Mucosa of descending colon (tissue), 3 donors: ENCODE results near the gene PITPNC1. TPM values are rescaled to one million over a fixed set of nuclear protein-coding genes. Genes with fewer than 3 reads are reported as not detected.

Experiments used
- ATAC-seq: fragments of 200-7000 bp; cut with Tn5 transposase; one replicate; pipeline ENCODE4 v1.9.1; 2020; ENCODE audit warnings: mild to moderate bottlenecking, moderate library complexity
- DNase-seq, 3 donors: peaks; one replicate each; pipeline ENCODE4 v3.0.0-alpha.2; 2020
- H3K36me3 ChIP-seq: fragments of 200-600 bp; one replicate; pipeline ENCODE4 v1.8.0; 2021; ENCODE audit warnings: low read depth, mild to moderate bottlenecking
- H3K4me1 ChIP-seq: fragments of 200-600 bp; one replicate; pipeline ENCODE4 v1.8.0; 2021; ENCODE audit warnings: low read depth, mild to moderate bottlenecking
- H3K4me3 ChIP-seq: fragments of 200-600 bp; one replicate; pipeline ENCODE4 v1.8.0; 2021; ENCODE audit warnings: mild to moderate bottlenecking
- H3K9me3 ChIP-seq: fragments of 200-600 bp; one replicate; pipeline ENCODE4 v1.8.0; 2021; ENCODE audit warnings: mild to moderate bottlenecking
- intact Hi-C, 2 donors: fragments of 100-400 bp; cut with DNase I in 1 of 2; cut with micrococcal nuclease in 1 of 2; formaldehyde crosslinking; loops; one replicate each; pipeline versions ENCODE4 v1.11.0 to v1.11.1; 2022; cut with DNase I, micrococcal nuclease
- total RNA-seq, 3 donors: library from RNA; stranded (reverse); fragmentation: NEBNext Ultra II Directional in 2 of 3; extraction: Animal tissue kit (Norgen Biotek cat#: 25700) in 2 of 3; gene quantifications; one replicate each; pipeline versions ENCODE4 v1.2.1 to v1.2.4, GENCODE V29; 2021 to 2023
- TF ChIP-seq, protein P1 (sequence below): fragments of 200-600 bp; IDR thresholded peaks from one replicate; pipeline ENCODE4 v1.8.0; 2022; ENCODE audit warnings: antibody characterized with exemption, mild to moderate bottlenecking
- donor health status: DM: no; HTN: no; CAD: no; lungs with moderate emphysema.
- donor health status: DM: no; HTN: no; CAD: no.
- donor health status: DM: no; HTN: yes; CAD: no.

PITPNC1 gene
- total RNA-seq, 3 donors from 2014 or later, result 10.7 to 11.4 (median 10.9) TPM

DNA sequence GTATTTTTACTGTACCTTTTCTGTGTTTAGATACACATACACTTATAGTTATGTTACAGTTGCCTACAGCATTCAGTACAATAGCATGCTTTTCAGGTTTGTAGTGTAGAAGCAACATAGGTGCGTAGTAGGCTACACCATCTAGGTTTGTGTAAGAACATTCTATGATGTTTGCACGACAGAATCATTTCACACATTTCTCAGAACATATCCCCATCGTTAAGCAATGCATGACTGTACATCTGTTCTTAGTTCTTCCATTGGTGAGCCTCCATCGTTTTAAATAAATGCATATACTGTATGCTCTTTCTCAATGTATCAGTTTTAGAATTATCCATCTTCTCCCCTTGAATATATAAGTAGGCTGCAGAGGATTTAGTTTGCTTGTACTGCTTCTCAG lies 122.6 kb downstream of the PITPNC1 start:
- ATAC-seq (no peak), DNase-seq (no peak)
- H3K4me3 ChIP-seq, result no peak overlapping the region
- intact Hi-C loops, result loop anchor here in 1 of 2 donors (10.0 kb wide), 1 partner anchor 125 kb away; the partner anchor contains the start of gene PITPNC1
- H3K36me3 ChIP-seq, result no peaks in the 10 kb centered on the region
- no peaks in the 10 kb centered on the region for H3K9me3 ChIP-seq
- TF ChIP-seq, protein P1, sequence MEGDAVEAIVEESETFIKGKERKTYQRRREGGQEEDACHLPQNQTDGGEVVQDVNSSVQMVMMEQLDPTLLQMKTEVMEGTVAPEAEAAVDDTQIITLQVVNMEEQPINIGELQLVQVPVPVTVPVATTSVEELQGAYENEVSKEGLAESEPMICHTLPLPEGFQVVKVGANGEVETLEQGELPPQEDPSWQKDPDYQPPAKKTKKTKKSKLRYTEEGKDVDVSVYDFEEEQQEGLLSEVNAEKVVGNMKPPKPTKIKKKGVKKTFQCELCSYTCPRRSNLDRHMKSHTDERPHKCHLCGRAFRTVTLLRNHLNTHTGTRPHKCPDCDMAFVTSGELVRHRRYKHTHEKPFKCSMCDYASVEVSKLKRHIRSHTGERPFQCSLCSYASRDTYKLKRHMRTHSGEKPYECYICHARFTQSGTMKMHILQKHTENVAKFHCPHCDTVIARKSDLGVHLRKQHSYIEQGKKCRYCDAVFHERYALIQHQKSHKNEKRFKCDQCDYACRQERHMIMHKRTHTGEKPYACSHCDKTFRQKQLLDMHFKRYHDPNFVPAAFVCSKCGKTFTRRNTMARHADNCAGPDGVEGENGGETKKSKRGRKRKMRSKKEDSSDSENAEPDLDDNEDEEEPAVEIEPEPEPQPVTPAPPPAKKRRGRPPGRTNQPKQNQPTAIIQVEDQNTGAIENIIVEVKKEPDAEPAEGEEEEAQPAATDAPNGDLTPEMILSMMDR, result no peak
- no peaks in the 10 kb centered on the region for H3K4me1 ChIP-seq

DNA sequence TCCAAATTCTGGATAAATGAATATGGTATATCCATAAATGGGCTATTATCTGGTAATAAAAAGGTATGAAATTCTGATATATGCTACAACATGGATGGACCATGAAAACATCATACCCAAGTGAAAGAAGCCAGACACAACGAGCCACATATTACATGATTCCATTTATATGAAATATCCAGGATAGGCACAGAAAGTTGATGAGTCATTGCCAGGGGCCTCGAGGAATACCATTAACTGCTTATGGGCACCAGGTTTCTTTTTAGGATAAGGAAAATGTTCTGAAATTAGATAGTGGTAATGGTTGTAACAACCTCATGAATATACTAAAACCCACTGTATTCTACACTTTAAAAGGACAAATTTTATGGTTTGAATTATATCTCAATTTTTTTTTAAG lies 123.2 kb downstream of the PITPNC1 start:
- H3K4me1 ChIP-seq, result no peaks in the 10 kb centered on the region
- intact Hi-C loops, result loop anchor here in 1 of 2 donors (10.0 kb wide), 1 partner anchor 125 kb away; the partner anchor contains the start of gene PITPNC1
- H3K9me3 ChIP-seq, result no peaks in the 10 kb centered on the region
- no peaks in the 10 kb centered on the region for H3K36me3 ChIP-seq
- ATAC-seq, result no peak
- no peak for DNase-seq
- H3K4me3 ChIP-seq, result no peak overlapping the region
- TF ChIP-seq, protein P1, result no peak

DNA sequence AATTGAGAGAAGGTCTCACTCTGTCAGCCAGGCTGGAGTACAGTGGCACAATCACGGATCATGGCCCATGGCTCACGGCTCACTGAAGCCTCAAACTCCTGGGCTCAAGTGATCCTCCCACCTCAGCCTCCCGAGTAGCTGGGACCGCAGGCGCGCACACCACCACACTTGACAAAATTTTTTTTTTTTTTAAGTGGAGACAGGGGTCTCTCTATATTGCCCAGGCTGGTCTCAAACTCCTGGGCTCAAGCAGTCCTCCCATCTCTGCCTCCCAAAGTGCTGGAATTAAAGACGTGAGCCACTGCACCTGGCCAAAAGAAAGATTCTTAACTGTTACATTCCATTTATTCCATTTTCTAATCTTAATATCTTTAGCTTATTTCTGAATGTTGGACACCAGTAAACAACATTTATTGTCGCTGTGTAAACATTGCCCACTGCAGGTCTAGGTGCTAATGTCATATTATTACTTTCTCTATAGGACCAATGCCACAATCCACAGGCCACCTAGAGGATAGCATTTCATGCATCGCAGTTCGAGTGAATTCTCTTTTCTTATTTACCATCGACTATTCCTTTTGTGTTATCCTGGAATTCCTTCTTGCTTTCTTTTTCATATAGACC lies 123.7 kb downstream of the PITPNC1 start:
- TF ChIP-seq, protein P1, result no peak
- intact Hi-C loops, result loop anchor here in 1 of 2 donors (10.0 kb wide), 1 partner anchor 126 kb away; the partner anchor contains the start of gene PITPNC1
- ATAC-seq, result no peak

DNA sequence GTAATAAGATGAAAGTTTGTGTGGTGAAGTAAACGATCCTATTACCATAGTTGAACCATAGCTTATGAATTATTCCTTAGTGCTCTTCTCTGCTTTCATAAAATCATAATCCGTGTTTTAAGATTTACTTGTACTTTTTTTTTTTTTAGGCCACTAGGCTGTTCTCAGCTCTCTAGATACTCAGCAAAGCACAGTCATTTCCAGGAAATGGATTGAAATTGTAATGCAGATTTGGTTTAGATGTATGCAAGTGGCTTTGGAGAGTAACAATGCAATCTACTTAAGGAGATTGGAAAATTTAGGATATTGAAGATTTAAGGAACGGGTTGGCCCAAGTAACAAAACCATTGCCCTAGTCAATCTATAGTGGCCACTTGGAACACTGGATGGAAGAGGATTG lies 125.1 kb downstream of the PITPNC1 start:
- Histone ChIP-seq H3K9me3 (no peaks in the 10 kb centered on the region), H3K36me3 (no peaks in the 10 kb centered on the region), H3K4me1 (no peaks in the 10 kb centered on the region), H3K4me3 (no peak overlapping the region)
- TF ChIP-seq, protein P1, result no peak
- intact Hi-C loops, result loop anchor here in 1 of 2 donors (10.0 kb wide), 1 partner anchor 127 kb away; the partner anchor contains the start of gene PITPNC1
- no peak for DNase-seq
- no peak for ATAC-seq

More for the DNA sequence above, 123.7 kb downstream of the PITPNC1 start:
- Histone ChIP-seq H3K4me1 (no peaks in the 10 kb centered on the region), H3K4me3 (no peak overlapping the region), H3K9me3 (no peaks in the 10 kb centered on the region), H3K36me3 (no peaks in the 10 kb centered on the region)
- DNase-seq, result no peak

DNA sequence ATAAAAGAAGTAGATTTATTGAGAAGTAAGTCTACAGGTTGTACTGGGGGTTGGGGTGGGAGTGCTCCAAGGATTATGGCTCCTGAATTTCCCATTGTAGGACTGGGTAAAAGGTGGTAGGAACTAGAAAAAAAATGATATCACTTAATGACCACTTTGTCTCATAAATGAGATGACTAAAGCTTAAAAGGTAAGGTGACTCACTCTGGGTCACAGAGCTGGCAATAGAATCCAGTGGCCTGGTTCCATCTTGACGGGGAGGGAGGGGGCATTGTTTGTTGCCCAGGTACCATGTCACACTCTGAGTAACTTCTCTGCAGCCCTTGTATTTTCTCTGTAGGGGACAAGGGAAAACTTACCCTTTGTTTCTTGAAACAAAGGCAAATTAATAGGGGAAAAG lies 126.1 kb downstream of the PITPNC1 start:
- Histone ChIP-seq H3K9me3 (peaks cover 7% of the 10 kb centered on the region), H3K4me3 (no peak overlapping the region), H3K36me3 (no peaks in the 10 kb centered on the region), H3K4me1 (no peaks in the 10 kb centered on the region)
- TF ChIP-seq, protein P1, result no peak
- intact Hi-C loops, result loop anchor here in 1 of 2 donors (10.0 kb wide), 1 partner anchor 128 kb away; the partner anchor contains the start of gene PITPNC1
- peak; percentile 59 for ATAC-seq
- no peak for DNase-seq
